Stimulated activated CD4-positive, alpha-beta T cell treated with anti-CD3 and anti-CD28 coated beads, Interleukin-2, amount 100 ng/mL, for 24 hours (primary cell): ENCODE measurements around the gene CACUL1.
"Not testable (repeated sequence)": the region's sequence is repeated elsewhere in the genome, so short reads cannot be mapped to it uniquely, and the experiment has no call there.

ENCODE experiments used
- DNase-seq, 2 donors: peaks; one replicate each; pipeline ENCODE4 v3.0.0-alpha.2; 2020

The CACUL1 gene

GRCh38 chr10:118674226-118674919, 80.4 kb downstream of the CACUL1 start:
- DNase-seq, result no peak

GRCh38 chr10:118672766-118673715, 81.7 kb downstream of the CACUL1 start:
- no peak for DNase-seq

- no peak for DNase-seq
These were observed 82.6 kb downstream of the CACUL1 start for GRCh38 chr10:118672153-118672552.

GRCh38 chr10:118671221-118671620, 83.5 kb downstream of the CACUL1 start:
- not testable (repeated sequence) for DNase-seq

- DNase-seq, result no peak
These were observed 84.2 kb downstream of the CACUL1 start for GRCh38 chr10:118670472-118671124.

GRCh38 chr10:118669835-118670234, 84.9 kb downstream of the CACUL1 start:
- no peak for DNase-seq

- no peak for DNase-seq
These were observed 85.6 kb downstream of the CACUL1 start for GRCh38 chr10:118669020-118669791.

GRCh38 chr10:118668228-118668952, 86.4 kb downstream of the CACUL1 start:
- DNase-seq, result no peak

GRCh38 chr10:118667732-118668131, 87.0 kb downstream of the CACUL1 start:
- DNase-seq, result no peak

GRCh38 chr10:118666350-118666749, 88.4 kb downstream of the CACUL1 start:
- no peak for DNase-seq

GRCh38 chr10:118664321-118664720, 90.4 kb downstream of the CACUL1 start:
- no peak for DNase-seq

GRCh38 chr10:118663176-118663575, 91.6 kb downstream of the CACUL1 start:
- no peak for DNase-seq

GRCh38 chr10:118662228-118663035, 92.3 kb downstream of the CACUL1 start:
- DNase-seq, result no peak

- DNase-seq, result no peak
These were observed 96.0 kb downstream of the CACUL1 start for GRCh38 chr10:118658762-118659161.

GRCh38 chr10:118658168-118658567, 96.6 kb downstream of the CACUL1 start:
- DNase-seq, result not testable (repeated sequence)

GRCh38 chr10:118645294-118645693, 109.5 kb downstream of the CACUL1 start:
- DNase-seq, result not testable (repeated sequence)

- DNase-seq, result no peak
These were observed 112.5 kb downstream of the CACUL1 start for GRCh38 chr10:118642228-118642627.

- no peak for DNase-seq
These were observed 116.1 kb downstream of the CACUL1 start for GRCh38 chr10:118638680-118639079.

- no peak for DNase-seq
These were observed 118.9 kb downstream of the CACUL1 start for GRCh38 chr10:118635674-118636402.

- no peak for DNase-seq
These were observed 121.0 kb downstream of the CACUL1 start for GRCh38 chr10:118633786-118634185.
